H9 (cell line): ENCODE results near the gene ALKBH5. TPM values are rescaled to one million over a fixed set of nuclear protein-coding genes. Genes with fewer than 3 reads are reported as not detected.

Source experiments
- DNase-seq: peaks from one replicate; pipeline ENCODE4 v3.0.0-alpha.2; 2017
- H2AFZ ChIP-seq: one replicate; pipeline ENCODE4 v1.6.1; 2013; ENCODE audit warnings: mild to moderate bottlenecking, low read length, control low read depth, moderate library complexity
- H2AK5ac ChIP-seq: 2 replicates; pipeline ENCODE4 v1.6.1; 2013; ENCODE audit warnings: low read length, control low read depth, mixed read lengths; ENCODE audit not compliant: insufficient read length
- H2BK120ac ChIP-seq: one replicate; pipeline ENCODE4 v1.6.1; 2013; ENCODE audit warnings: low read depth, mild to moderate bottlenecking, low read length, control low read depth, inconsistent platforms; ENCODE audit not compliant: poor library complexity, severe bottlenecking
- H2BK12ac ChIP-seq: 2 replicates; pipeline ENCODE4 v1.6.1; 2013; ENCODE audit warnings: low read length, control low read depth, mixed read lengths, low read depth; ENCODE audit not compliant: insufficient read length
- H2BK15ac ChIP-seq: 2 replicates; pipeline ENCODE4 v1.6.1; 2013; ENCODE audit warnings: low read depth, low read length, control low read depth
- H2BK20ac ChIP-seq: one replicate; pipeline ENCODE4 v1.6.1; 2013; ENCODE audit warnings: low read depth, mild to moderate bottlenecking, low read length, control low read depth, inconsistent platforms; ENCODE audit not compliant: poor library complexity, severe bottlenecking
- H2BK5ac ChIP-seq: 2 replicates; pipeline ENCODE4 v1.6.1; 2013; ENCODE audit warnings: low read length, control low read depth, mixed read lengths; ENCODE audit not compliant: insufficient read length
- H3K14ac ChIP-seq: 2 replicates; pipeline ENCODE4 v1.6.1; 2013; ENCODE audit warnings: low read length, control low read depth; ENCODE audit not compliant: insufficient read depth
- H3K18ac ChIP-seq: 2 replicates; pipeline ENCODE4 v1.6.1; 2013; ENCODE audit warnings: low read depth, mild to moderate bottlenecking, mixed read lengths, low read length, control low read depth; ENCODE audit not compliant: insufficient read length
- H3K23ac ChIP-seq: 2 replicates; pipeline ENCODE4 v1.6.1; 2013; ENCODE audit warnings: low read length, control low read depth, mixed read lengths, low read depth; ENCODE audit not compliant: insufficient read length
- H3K23me2 ChIP-seq: 2 replicates; pipeline ENCODE4 v1.6.1; 2013; ENCODE audit warnings: low read depth, mild to moderate bottlenecking, mixed read lengths, low read length, control low read depth; ENCODE audit not compliant: insufficient read length, poor library complexity, severe bottlenecking
- H3K27ac ChIP-seq: 2 replicates; pipeline ENCODE4 v1.5.1; 2013; ENCODE audit warnings: low read length, control low read depth, mixed read lengths, low read depth; ENCODE audit not compliant: insufficient read length
- H3K27me3 ChIP-seq: 2 replicates; pipeline ENCODE4 v1.6.1; 2013; ENCODE audit warnings: low read length, control low read depth, inconsistent platforms; ENCODE audit not compliant: insufficient read depth
- H3K4ac ChIP-seq: 2 replicates; pipeline ENCODE4 v1.6.1; 2013; ENCODE audit warnings: low read depth, mild to moderate bottlenecking, control low read depth, inconsistent platforms, low read length, moderate library complexity
- H3K4me1 ChIP-seq: 2 replicates; pipeline ENCODE4 v1.6.1; 2013; ENCODE audit warnings: low read length, control low read depth, inconsistent platforms; ENCODE audit not compliant: insufficient read depth
- H3K4me2 ChIP-seq: 2 replicates; pipeline ENCODE4 v1.6.1; 2013; ENCODE audit warnings: low read length, control low read depth, mixed read lengths; ENCODE audit not compliant: insufficient read length, insufficient read depth
- H3K56ac ChIP-seq: 2 replicates; pipeline ENCODE4 v1.6.1; 2013; ENCODE audit warnings: low read depth, mild to moderate bottlenecking, mixed read lengths, low read length, control low read depth; ENCODE audit not compliant: insufficient read length
- H3K79me1 ChIP-seq: 2 replicates; pipeline ENCODE4 v1.6.1; 2013; ENCODE audit warnings: low read depth, mild to moderate bottlenecking, moderate library complexity, low read length, control low read depth, inconsistent platforms; ENCODE audit not compliant: insufficient read depth, poor library complexity, severe bottlenecking
- H3K79me2 ChIP-seq: 2 replicates; pipeline ENCODE4 v1.6.1; 2013; ENCODE audit warnings: low read length, control low read depth, inconsistent platforms; ENCODE audit not compliant: insufficient read depth
- H3K9ac ChIP-seq: 2 replicates; pipeline ENCODE4 v1.6.1; 2013; ENCODE audit warnings: low read length, control low read depth, mixed read lengths; ENCODE audit not compliant: insufficient read length; ENCODE audit errors: extremely low read depth
- H3K9me3 ChIP-seq: one replicate; pipeline ENCODE4 v1.6.1; 2013; ENCODE audit warnings: low read depth, low read length, inconsistent platforms; ENCODE audit not compliant: control insufficient read depth
- H3T11ph ChIP-seq: one replicate; pipeline ENCODE4 v1.6.1; 2013; ENCODE audit warnings: mild to moderate bottlenecking, low read length, control low read depth, inconsistent platforms
- H4K20me1 ChIP-seq: one replicate; pipeline ENCODE4 v1.6.1; 2013; ENCODE audit not compliant: control insufficient read depth, insufficient read length, insufficient read depth
- H4K5ac ChIP-seq: 2 replicates; pipeline ENCODE4 v1.6.1; 2013; ENCODE audit warnings: low read depth, mild to moderate bottlenecking, mixed read lengths, low read length, control low read depth; ENCODE audit not compliant: insufficient read length
- H4K8ac ChIP-seq: replicated peaks from 2 replicates; pipeline ENCODE4 v1.6.1; 2013; ENCODE audit warnings: low read length, control low read depth, mixed read lengths, low read depth; ENCODE audit not compliant: insufficient read length
- H4K91ac ChIP-seq: 2 replicates; pipeline ENCODE4 v1.6.1; 2013; ENCODE audit warnings: low read depth, mild to moderate bottlenecking, moderate library complexity, mixed read lengths, low read length, control low read depth; ENCODE audit not compliant: insufficient read length
- H3K27ac Mint-ChIP-seq, 3 experiments: 2 replicates in 2 of 3; 3 replicates in 1 of 3; pipeline ENCODE4 v1.8.0; 2020 to 2021; ENCODE audit warnings: mixed read lengths in 3 of 3, mild to moderate bottlenecking in 1 of 3, moderate library complexity in 1 of 3
- H3K27me3 Mint-ChIP-seq: 2 replicates; pipeline ENCODE4 v1.8.0; 2021; ENCODE audit warnings: low read depth, mild to moderate bottlenecking, moderate library complexity, mixed read lengths
- H3K36me3 Mint-ChIP-seq, 3 experiments: 2 replicates in 2 of 3; 3 replicates in 1 of 3; pipeline ENCODE4 v1.8.0; 2020 to 2021; ENCODE audit warnings: low read depth in 3 of 3, mixed read lengths in 3 of 3; ENCODE audit not compliant: insufficient read depth in 1 of 3
- H3K4me1 Mint-ChIP-seq, 2 experiments: 2 replicates each; pipeline ENCODE4 v1.8.0; 2020; ENCODE audit warnings: mixed read lengths in 2 of 2
- H3K4me3 Mint-ChIP-seq, 2 experiments: 2 replicates in 1 of 2; 3 replicates in 1 of 2; pipeline ENCODE4 v1.8.0; 2020 to 2021; ENCODE audit warnings: mild to moderate bottlenecking in 2 of 2, mixed read lengths in 2 of 2, moderate library complexity in 1 of 2
- H3K9me3 Mint-ChIP-seq, 2 experiments: 2 replicates in 1 of 2; 3 replicates in 1 of 2; pipeline ENCODE4 v1.8.0; 2020; ENCODE audit warnings: mild to moderate bottlenecking in 2 of 2, mixed read lengths in 2 of 2, moderate library complexity in 1 of 2
- WGBS: extraction: QIAGEN DNeasy Blood & Tissue Kit; methylation state at CpG from one replicate; pipeline ENCODE4 v1.1.7; 2013; ENCODE audit warnings: missing lambda C conversion rate, low lambda C conversion rate, mixed read lengths; ENCODE audit not compliant: insufficient read length; ENCODE audit errors: extremely low coverage; 5-methylcytosine and 5-hydroxymethylcytosine counted together
- total RNA-seq: library from RNA; stranded (reverse); gene quantifications from 2 replicates; pipeline ENCODE4 v1.2.1, GENCODE V29; 2021
- TF ChIP-seq, protein P1 (sequence below): fragments of 200-600 bp; sonication (generic); conservative IDR thresholded peaks from 3 replicates; pipeline ENCODE4 v1.8.0; 2021; ENCODE audit warnings: antibody characterized with exemption, mild to moderate bottlenecking

ALKBH5 gene
- total RNA-seq, 1 experiment from 2014 or later, result 89.8 TPM

DNA sequence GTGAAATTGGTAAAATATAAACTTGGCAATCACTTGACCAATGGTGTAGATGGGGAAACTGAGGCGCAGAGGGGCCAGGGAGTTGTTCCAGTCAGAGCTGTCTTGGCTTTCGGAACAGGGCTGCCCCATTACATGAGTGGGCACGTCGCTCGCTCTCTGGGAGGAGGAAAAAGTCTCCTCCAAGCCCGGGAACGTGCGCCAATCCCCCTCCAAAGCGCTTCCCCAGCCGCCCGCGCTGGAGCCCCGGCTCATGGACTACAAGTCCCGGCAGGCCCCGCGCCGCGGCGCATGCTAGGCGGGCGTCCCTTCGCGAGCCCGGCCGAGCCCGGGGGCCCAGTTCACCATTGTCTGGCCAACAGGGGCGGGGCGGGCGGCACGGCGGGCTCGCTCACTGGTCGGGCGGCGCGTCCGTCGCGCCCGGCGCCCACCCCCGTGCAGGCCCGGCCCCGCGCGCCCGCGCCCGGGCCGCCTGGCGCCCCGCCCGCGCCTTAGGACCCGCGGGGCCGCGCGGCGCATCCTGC lies 41.6 kb downstream of the ALKBH5 start, which contains the start of gene LLGL1:
LLGL1 (plus strand) TSS at position 515 of the 521 bp plus-strand sequence. CDS start 48 bp downstream, outside the sequence.
- H3K36me3 Mint-ChIP-seq, result peaks cover 2 to 5% (median 4%) of the 10 kb centered on the region in 3 experiments; a peak in 3 of 7 replicates
- Histone ChIP-seq H3K27ac (peak within 1 kb of the TSS; percentile 93), H3K23ac (no peak within 1 kb of the TSS), H2AK5ac (no peak within 1 kb of the TSS), H3K56ac (no peak within 1 kb of the TSS), H4K5ac (no peak within 1 kb of the TSS), H2BK5ac (no peak within 1 kb of the TSS), H3K79me1 (peaks cover 9% of the 10 kb centered on the region), H3K4me1 (peaks cover 3% of the 10 kb centered on the region; the same call in 1 of the 2 replicates), H3K9ac (peak within 1 kb of the TSS; percentile 84), H3K27me3 (no peaks in the 10 kb centered on the region), H2BK12ac (peak within 1 kb of the TSS; percentile 18), H4K8ac (no peak within 1 kb of the TSS), H3K23me2 (peaks cover 11% of the 10 kb centered on the region), H3K9me3 (no peaks in the 10 kb centered on the region), H3T11ph (peak within 1 kb of the TSS; percentile 11), H2BK120ac (no peak within 1 kb of the TSS), H4K20me1 (no peaks in the 10 kb centered on the region), H3K14ac (peak within 1 kb of the TSS; percentile 94), H3K4me2 (peak within 1 kb of the TSS; percentile 99), H3K79me2 (peaks cover 23% of the 10 kb centered on the region; the same call in 1 of the 2 replicates), H2AFZ (no peak within 1 kb of the TSS), H3K4ac (no peak within 1 kb of the TSS; the same call in 1 of the 2 replicates), H4K91ac (no peak within 1 kb of the TSS), H2BK15ac (no peak within 1 kb of the TSS), H3K18ac (peak within 1 kb of the TSS; percentile 88), H2BK20ac (no peak within 1 kb of the TSS)
- TF ChIP-seq, protein P1, sequence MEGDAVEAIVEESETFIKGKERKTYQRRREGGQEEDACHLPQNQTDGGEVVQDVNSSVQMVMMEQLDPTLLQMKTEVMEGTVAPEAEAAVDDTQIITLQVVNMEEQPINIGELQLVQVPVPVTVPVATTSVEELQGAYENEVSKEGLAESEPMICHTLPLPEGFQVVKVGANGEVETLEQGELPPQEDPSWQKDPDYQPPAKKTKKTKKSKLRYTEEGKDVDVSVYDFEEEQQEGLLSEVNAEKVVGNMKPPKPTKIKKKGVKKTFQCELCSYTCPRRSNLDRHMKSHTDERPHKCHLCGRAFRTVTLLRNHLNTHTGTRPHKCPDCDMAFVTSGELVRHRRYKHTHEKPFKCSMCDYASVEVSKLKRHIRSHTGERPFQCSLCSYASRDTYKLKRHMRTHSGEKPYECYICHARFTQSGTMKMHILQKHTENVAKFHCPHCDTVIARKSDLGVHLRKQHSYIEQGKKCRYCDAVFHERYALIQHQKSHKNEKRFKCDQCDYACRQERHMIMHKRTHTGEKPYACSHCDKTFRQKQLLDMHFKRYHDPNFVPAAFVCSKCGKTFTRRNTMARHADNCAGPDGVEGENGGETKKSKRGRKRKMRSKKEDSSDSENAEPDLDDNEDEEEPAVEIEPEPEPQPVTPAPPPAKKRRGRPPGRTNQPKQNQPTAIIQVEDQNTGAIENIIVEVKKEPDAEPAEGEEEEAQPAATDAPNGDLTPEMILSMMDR, result no peak
- peak within 1 kb of the TSS; percentile 96 to 98 for H3K4me3 Mint-ChIP-seq
- H3K27ac Mint-ChIP-seq, result peak within 1 kb of the TSS; percentile 100
- H3K27me3 Mint-ChIP-seq, result no peaks in the 10 kb centered on the region
- H3K9me3 Mint-ChIP-seq, result no peaks in the 10 kb centered on the region; a peak in 1 of 5 replicates
- no CpG with 5 or more reads among the region's 60 CpGs for WGBS
- H3K4me1 Mint-ChIP-seq, result peaks cover 22 to 28% of the 10 kb centered on the region in 2 experiments
- DNase-seq, result peak; percentile 98
